ENCODE data around the gene SLC38A9. TPM values are rescaled to one million over a fixed set of nuclear protein-coding genes. Genes with fewer than 3 reads are reported as not detected.

The SLC38A9 gene
- total and polyA plus RNA-seq, 9 of the 15 experiments (the other 6 are each of a cell fraction or from before 2014, with no cell fraction given): 14.0 to 34.5 (median 20.7) TPM

DNA sequence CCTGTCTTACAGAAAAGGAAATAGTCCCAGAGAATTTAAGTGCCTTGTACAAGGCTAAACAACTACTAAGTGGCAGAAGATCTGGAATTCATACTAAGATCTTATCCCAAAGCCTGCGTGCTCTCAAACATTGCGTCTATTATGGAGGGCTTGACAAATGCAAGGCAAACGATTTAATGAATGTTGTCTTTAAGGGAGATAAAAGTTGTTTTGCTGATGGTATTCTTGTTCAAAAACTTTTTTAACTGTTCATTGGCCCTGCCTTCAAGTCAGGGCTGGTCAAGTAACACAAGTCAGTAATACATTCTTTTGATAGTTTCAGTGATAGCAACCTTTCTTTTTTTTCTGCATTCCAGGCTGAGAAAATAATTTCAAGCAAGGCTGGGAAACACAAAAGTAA, 1.7 kb upstream of the SLC38A9 start:
- WGBS (ENCODE audit: insufficient coverage, low coverage, missing lambda C conversion rate): 73% methylated on average over 3 of the region's 3 CpGs
- intact Hi-C loops (cut with micrococcal nuclease): no loop called here
- CTCF ChIA-PET (ENCODE audit: low intra/inter-chr PET ratio): no interaction called here
- in situ Hi-C loops (cut with MboI): no loop called here
- Histone ChIP-seq H3K79me2 (ENCODE audit: control insufficient read depth, insufficient read depth, low read length) (peaks cover 10% of the 10 kb centered on the region), H3K27me3 (ENCODE audit: control insufficient read depth in 2 of 2, insufficient read depth in 2 of 2, low read length in 2 of 2) (no peaks in the 10 kb centered on the region), H3K4me2 (ENCODE audit: insufficient read depth, low read length) (no peak overlapping the region), H2AFZ (ENCODE audit: low read depth, low read length) (no peak overlapping the region), H3K9me1 (ENCODE audit: control insufficient read depth, insufficient read depth, low read length) (no peaks in the 10 kb centered on the region), H3K4me1 (replicated peaks in 1 of 2; ENCODE audit: control insufficient read depth in 2 of 2, insufficient read depth in 2 of 2, low read length in 2 of 2) (peaks cover 0 to 11% of the 10 kb centered on the region in 2 experiments; a peak in 4 of 5 replicates), H3K9ac (ENCODE audit: insufficient read depth in 1 of 2, low read depth in 2 of 2, low read length in 2 of 2) (no peak overlapping the region), H4K20me1 (replicated peaks; ENCODE audit: control insufficient read depth, insufficient read depth, low read length) (no peaks in the 10 kb centered on the region), H3K27ac (ENCODE audit: extremely low read depth, low read depth, low read length) (no peak overlapping the region), H3K4me3 (no peak overlapping the region), H3K9me3 (replicated peaks; ENCODE audit: control insufficient read depth, insufficient read depth, low read depth, low read length) (no peaks in the 10 kb centered on the region), H3K36me3 (ENCODE audit: control insufficient read depth, insufficient read depth, low read length) (no peaks in the 10 kb centered on the region)
- no TSS peak for BruUV-seq (replicated peaks)
- POLR2A ChIA-PET: interaction anchor here (0.7 to 1.6 kb wide), 2 partner anchors 13 to 472 kb away, joined by 3 to 9 read pairs; no protein-coding TSS in a partner anchor
- no peak for ATAC-seq
- no peak for DNase-seq (ENCODE audit: extremely low read depth in 1 of 4, low spot score in 3 of 4)
- no peak for FAIRE-seq
- TF ChIP-seq, protein P1, sequence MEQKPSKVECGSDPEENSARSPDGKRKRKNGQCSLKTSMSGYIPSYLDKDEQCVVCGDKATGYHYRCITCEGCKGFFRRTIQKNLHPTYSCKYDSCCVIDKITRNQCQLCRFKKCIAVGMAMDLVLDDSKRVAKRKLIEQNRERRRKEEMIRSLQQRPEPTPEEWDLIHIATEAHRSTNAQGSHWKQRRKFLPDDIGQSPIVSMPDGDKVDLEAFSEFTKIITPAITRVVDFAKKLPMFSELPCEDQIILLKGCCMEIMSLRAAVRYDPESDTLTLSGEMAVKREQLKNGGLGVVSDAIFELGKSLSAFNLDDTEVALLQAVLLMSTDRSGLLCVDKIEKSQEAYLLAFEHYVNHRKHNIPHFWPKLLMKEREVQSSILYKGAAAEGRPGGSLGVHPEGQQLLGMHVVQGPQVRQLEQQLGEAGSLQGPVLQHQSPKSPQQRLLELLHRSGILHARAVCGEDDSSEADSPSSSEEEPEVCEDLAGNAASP (IDR thresholded peaks at IDR 0.05): no peak
- no peak for TF ChIP-seq ZNF121 (CRISPR knock-in tag; conservative IDR thresholded peaks at IDR 0.05)
- TF ChIP-seq, protein P2, sequence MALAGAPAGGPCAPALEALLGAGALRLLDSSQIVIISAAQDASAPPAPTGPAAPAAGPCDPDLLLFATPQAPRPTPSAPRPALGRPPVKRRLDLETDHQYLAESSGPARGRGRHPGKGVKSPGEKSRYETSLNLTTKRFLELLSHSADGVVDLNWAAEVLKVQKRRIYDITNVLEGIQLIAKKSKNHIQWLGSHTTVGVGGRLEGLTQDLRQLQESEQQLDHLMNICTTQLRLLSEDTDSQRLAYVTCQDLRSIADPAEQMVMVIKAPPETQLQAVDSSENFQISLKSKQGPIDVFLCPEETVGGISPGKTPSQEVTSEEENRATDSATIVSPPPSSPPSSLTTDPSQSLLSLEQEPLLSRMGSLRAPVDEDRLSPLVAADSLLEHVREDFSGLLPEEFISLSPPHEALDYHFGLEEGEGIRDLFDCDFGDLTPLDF (CRISPR knock-in tag; IDR thresholded peaks at IDR 0.05): no peak
- no peak for TF ChIP-seq ARID2 (IDR thresholded peaks at IDR 0.05)
